Vagina (tissue), 2 donors: ENCODE data around the gene LMTK3. TPM values are rescaled to one million over a fixed set of nuclear protein-coding genes. Genes with fewer than 3 reads are reported as not detected.

Source experiments
- DNase-seq, 2 donors: peaks; one replicate each; pipeline ENCODE4 v3.0.0-alpha.2; 2017; ENCODE audit errors: extremely low spot score in 2 of 2
- H3K27ac ChIP-seq: fragments of 200-600 bp; sonication (generic); one replicate; pipeline ENCODE4 v1.5.1; 2019
- H3K27me3 ChIP-seq: fragments of 200-600 bp; sonication (generic); one replicate; pipeline ENCODE4 v1.5.1; 2019
- H3K36me3 ChIP-seq, 2 donors: fragments of 200-600 bp; sonication (generic); one replicate each; pipeline ENCODE4 v1.5.1; 2017 to 2019
- H3K4me1 ChIP-seq: fragments of 200-600 bp; sonication (generic); one replicate; pipeline ENCODE4 v1.5.1; 2019
- H3K4me3 ChIP-seq, 2 donors: fragments of 200-600 bp; sonication (generic); 1 replicate in 1 of 2; 2 replicates in 1 of 2; pipeline ENCODE4 v1.5.1; 2016 to 2019
- H3K9me3 ChIP-seq: fragments of 200-600 bp; sonication (generic); one replicate; pipeline ENCODE4 v1.5.1; 2019
- POLR2A ChIP-seq, 2 donors: fragments of 450-650 bp; IDR thresholded peaks; one replicate each; pipeline ENCODE4 v1.6.1; 2017; ENCODE audit warnings: antibody characterized with exemption in 2 of 2, mild to moderate bottlenecking in 2 of 2, moderate library complexity in 2 of 2
- POLR2AphosphoS5 ChIP-seq, 2 donors: sonication (generic); formaldehyde crosslinking; IDR thresholded peaks; one replicate each; pipeline ENCODE4 v1.9.0; 2017; ENCODE audit warnings: antibody characterized with exemption in 2 of 2, mild to moderate bottlenecking in 2 of 2, low read depth in 1 of 2; ENCODE audit not compliant: insufficient read depth in 1 of 2
- intact Hi-C: fragments of 100-400 bp; cut with DNase I; formaldehyde crosslinking; loops from one replicate; pipeline ENCODE4 v1.15.1; 2023
- total RNA-seq: library from RNA; depleted of rRNA; stranded (reverse); fragments of >200 nt; gene quantifications from one replicate; pipeline ENCODE4 v1.2.3, GENCODE V29; 2016
- TF ChIP-seq, protein P1 (sequence below), 3 experiments: fragments of 450-650 bp in 2 of 3; fragments of 200-600 bp in 1 of 3; sonication (generic) in 1 of 3; IDR thresholded peaks; one replicate each; pipeline ENCODE4 v1.5.1; 2017 to 2019; ENCODE audit warnings: antibody characterized with exemption in 3 of 3, mild to moderate bottlenecking in 2 of 3, moderate library complexity in 2 of 3

The LMTK3 gene
- total RNA-seq, 1 donor from 2014 or later, result 1.7 TPM

DNA sequence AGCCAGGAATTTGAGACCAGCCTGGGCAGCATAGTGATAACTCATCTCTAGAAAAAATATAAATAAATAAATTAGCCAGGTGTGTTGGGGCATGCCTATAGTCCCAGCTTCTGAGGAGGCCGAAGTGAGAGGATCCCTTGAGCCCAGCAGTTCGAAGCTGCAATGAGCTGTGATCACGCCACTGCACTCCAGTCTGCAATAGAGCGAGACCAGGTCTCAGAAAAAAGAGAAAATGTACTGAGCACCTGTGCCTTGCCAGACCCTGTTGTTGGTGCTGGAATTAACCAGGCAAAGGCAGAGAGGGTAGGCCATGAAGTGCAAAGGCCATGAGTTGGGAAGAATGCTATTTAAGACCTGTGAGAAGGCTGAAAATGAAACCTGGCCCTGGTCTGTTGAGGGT is 39.8 kb downstream of the LMTK3 start:
- Histone ChIP-seq H3K4me1 (peaks cover 17% of the 10 kb centered on the region), H3K4me3 (no peak overlapping the region), H3K36me3 (peaks cover 0 to 63% of the 10 kb centered on the region in 2 donors), H3K9me3 (no peaks in the 10 kb centered on the region), H3K27ac (no peak overlapping the region), H3K27me3 (no peaks in the 10 kb centered on the region)
- TF ChIP-seq, protein P1, sequence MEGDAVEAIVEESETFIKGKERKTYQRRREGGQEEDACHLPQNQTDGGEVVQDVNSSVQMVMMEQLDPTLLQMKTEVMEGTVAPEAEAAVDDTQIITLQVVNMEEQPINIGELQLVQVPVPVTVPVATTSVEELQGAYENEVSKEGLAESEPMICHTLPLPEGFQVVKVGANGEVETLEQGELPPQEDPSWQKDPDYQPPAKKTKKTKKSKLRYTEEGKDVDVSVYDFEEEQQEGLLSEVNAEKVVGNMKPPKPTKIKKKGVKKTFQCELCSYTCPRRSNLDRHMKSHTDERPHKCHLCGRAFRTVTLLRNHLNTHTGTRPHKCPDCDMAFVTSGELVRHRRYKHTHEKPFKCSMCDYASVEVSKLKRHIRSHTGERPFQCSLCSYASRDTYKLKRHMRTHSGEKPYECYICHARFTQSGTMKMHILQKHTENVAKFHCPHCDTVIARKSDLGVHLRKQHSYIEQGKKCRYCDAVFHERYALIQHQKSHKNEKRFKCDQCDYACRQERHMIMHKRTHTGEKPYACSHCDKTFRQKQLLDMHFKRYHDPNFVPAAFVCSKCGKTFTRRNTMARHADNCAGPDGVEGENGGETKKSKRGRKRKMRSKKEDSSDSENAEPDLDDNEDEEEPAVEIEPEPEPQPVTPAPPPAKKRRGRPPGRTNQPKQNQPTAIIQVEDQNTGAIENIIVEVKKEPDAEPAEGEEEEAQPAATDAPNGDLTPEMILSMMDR (IDR thresholded peaks at IDR 0.05), result no peak
- no peak for TF ChIP-seq POLR2AphosphoS5 (IDR thresholded peaks at IDR 0.05; ENCODE audit: insufficient read depth in 1 of 2, low read depth in 1 of 2)
- TF ChIP-seq POLR2A (IDR thresholded peaks at IDR 0.05), result no peak
- intact Hi-C loops, result no loop called here
- DNase-seq, result no peak

DNA sequence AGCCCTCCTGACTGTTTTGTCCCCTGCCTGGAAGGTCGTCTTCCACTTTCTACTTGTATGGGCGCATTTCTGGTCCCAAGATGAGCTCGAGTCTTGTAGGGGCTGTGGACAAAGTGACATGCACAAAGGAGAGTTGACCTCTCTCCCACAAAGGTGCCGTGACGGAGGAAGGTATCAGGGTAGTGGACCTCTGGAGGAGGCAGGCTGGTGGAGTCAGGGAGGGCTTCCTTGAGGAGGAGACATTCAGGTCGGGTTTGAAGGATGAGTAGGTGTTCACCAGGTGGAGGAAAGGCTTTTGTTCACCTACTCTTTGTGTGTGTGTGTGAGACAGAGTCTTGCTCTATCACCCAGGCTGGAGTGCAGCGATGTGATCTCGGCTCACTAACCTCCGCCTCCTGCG is 40.8 kb downstream of the LMTK3 start:
- Histone ChIP-seq H3K27me3 (no peaks in the 10 kb centered on the region), H3K36me3 (peaks cover 0 to 53% of the 10 kb centered on the region in 2 donors), H3K4me3 (no peak overlapping the region), H3K4me1 (peaks cover 17% of the 10 kb centered on the region), H3K9me3 (no peaks in the 10 kb centered on the region), H3K27ac (no peak overlapping the region)
- intact Hi-C loops, result no loop called here
- DNase-seq, result no peak
- no peak for TF ChIP-seq POLR2A (IDR thresholded peaks at IDR 0.05)
- TF ChIP-seq, protein P1 (IDR thresholded peaks at IDR 0.05), result no peak
- TF ChIP-seq POLR2AphosphoS5 (IDR thresholded peaks at IDR 0.05; ENCODE audit: insufficient read depth in 1 of 2, low read depth in 1 of 2), result no peak

DNA sequence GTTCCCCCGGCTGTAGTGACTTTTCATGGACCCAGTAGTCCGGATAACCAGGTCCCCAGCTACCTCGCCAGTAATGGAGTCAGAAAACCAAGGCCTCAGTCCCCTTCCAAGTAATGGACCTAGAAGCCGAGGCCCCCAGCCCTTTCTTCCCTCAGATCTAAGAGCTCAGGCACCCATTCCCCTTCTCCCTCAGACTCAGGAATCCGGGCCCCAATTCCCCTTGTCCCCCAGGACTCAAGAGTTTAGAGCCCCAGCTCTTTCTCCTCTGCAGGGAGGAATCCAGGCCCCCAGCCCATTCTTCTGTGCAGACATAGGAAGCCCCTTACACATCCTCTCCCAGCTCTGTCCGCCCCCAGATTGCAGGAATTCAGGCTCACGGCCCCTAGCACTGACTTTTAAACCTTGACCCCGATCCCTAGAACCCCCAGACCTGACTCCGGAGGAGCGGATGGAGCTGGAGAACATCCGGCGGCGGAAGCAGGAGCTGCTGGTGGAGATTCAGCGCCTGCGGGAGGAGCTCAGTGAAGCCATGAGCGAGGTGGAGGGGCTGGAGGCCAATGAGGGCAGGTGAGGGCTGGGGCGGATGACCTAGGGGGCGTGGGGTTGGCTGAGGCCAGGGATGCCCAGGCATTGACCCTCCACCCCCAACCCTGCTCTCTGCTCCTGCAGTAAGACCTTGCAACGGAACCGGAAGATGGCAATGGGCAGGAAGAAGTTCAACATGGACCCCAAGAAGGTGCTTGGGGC is 41.5 kb downstream of the LMTK3 start:
- TF ChIP-seq POLR2AphosphoS5 (IDR thresholded peaks at IDR 0.05; ENCODE audit: insufficient read depth in 1 of 2, low read depth in 1 of 2) (no peak), POLR2A (IDR thresholded peaks at IDR 0.05) (no peak)
- TF ChIP-seq, protein P1 (IDR thresholded peaks at IDR 0.05), result no peak
- intact Hi-C loops, result no loop called here
- H3K4me3 ChIP-seq, result peak overlapping the region; percentile 89 to 94
- H3K4me1 ChIP-seq, result peaks cover 17% of the 10 kb centered on the region
- H3K27ac ChIP-seq, result peak overlapping the region; percentile 97
- DNase-seq, result no peak
- peaks cover 0 to 46% of the 10 kb centered on the region in 2 donors for H3K36me3 ChIP-seq
- H3K27me3 ChIP-seq, result no peaks in the 10 kb centered on the region
- H3K9me3 ChIP-seq, result no peaks in the 10 kb centered on the region

DNA sequence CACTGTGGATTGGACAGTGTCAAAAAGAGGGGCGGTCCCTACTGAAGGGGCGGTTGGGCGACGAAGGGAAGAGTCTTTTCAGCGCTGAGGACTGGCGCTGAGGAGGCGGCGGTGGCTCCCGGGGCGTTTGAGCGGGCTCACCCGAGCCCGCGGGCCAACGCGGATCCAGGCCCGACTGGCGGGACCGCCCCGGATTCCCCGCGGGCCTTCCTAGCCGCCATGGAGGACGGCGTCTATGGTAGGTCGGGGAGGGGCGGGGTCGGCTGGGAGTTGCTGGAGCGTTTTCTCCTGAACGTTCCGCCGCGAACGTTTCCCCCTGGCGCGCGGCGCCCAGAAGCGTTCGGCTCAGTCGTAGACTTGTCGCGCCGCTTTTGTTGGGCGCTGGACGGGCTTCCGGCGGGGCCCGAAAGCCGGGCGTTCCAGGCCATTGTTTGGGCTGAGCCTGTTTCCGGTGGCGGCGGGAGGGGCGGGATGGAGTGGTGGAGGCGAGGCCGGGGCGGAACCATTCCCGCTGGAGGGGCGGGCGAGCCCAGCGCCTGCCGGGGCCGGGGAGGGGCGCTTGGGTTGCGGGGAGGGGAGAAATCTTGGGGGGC is 42.2 kb downstream of the LMTK3 start, which contains the start of gene CYTH2:
TSS of gene CYTH2 (plus strand) at position 81 of the 593 bp plus-strand sequence. CDS start at position 220, 139 bp downstream.
- H3K36me3 ChIP-seq, result peaks cover 0 to 38% of the 10 kb centered on the region in 2 donors
- H3K27me3 ChIP-seq, result no peaks in the 10 kb centered on the region
- intact Hi-C loops, result no loop called here
- no peaks in the 10 kb centered on the region for H3K9me3 ChIP-seq
- peak in 1 of 2 donors; percentile 99 for TF ChIP-seq POLR2AphosphoS5 (IDR thresholded peaks at IDR 0.05; ENCODE audit: insufficient read depth in 1 of 2, low read depth in 1 of 2)
- TF ChIP-seq, protein P1 (IDR thresholded peaks at IDR 0.05), result no peak
- peak in 1 of 2 donors; percentile 90 for TF ChIP-seq POLR2A (IDR thresholded peaks at IDR 0.05)
- peak within 1 kb of the TSS; percentile 89 to 94 for H3K4me3 ChIP-seq
- no peak for DNase-seq
- H3K27ac ChIP-seq, result peak within 1 kb of the TSS; percentile 97
- peaks cover 17% of the 10 kb centered on the region for H3K4me1 ChIP-seq
